ENCODE measurements around the gene ZNF366.
A peak's percentile ranks its signal among the peaks of the same experiment; 100 is the strongest.
"Not testable (repeated sequence)": the region's sequence is repeated elsewhere in the genome, so short reads cannot be mapped to it uniquely, and the experiment has no call there.

Gene ZNF366

DNA sequence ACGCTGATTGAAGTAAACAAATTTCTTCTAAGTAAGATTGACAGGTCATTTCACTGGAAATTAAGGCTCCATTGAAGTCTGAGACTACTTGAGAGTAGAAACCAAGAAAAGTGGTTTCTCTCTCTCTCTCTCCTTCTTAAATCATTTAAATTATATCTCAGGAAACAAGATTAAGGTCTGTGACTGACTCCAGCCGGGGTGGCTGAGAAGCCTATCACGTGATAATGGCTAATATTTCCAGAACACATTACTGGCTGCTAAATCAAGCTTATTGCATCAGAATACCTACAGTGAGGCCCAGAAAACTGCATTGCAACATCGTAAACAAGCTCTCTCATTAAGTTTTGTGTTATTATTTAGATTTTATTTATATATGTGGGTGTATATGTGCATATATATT, 98.6 kb downstream of the ZNF366 start:
- no peak for DNase-seq (ENCODE audit: low spot score)
- TF ChIP-seq, protein P1, sequence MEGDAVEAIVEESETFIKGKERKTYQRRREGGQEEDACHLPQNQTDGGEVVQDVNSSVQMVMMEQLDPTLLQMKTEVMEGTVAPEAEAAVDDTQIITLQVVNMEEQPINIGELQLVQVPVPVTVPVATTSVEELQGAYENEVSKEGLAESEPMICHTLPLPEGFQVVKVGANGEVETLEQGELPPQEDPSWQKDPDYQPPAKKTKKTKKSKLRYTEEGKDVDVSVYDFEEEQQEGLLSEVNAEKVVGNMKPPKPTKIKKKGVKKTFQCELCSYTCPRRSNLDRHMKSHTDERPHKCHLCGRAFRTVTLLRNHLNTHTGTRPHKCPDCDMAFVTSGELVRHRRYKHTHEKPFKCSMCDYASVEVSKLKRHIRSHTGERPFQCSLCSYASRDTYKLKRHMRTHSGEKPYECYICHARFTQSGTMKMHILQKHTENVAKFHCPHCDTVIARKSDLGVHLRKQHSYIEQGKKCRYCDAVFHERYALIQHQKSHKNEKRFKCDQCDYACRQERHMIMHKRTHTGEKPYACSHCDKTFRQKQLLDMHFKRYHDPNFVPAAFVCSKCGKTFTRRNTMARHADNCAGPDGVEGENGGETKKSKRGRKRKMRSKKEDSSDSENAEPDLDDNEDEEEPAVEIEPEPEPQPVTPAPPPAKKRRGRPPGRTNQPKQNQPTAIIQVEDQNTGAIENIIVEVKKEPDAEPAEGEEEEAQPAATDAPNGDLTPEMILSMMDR (IDR thresholded peaks at IDR 0.05; ENCODE audit: extremely low read depth, missing control alignments), result no peak

DNA sequence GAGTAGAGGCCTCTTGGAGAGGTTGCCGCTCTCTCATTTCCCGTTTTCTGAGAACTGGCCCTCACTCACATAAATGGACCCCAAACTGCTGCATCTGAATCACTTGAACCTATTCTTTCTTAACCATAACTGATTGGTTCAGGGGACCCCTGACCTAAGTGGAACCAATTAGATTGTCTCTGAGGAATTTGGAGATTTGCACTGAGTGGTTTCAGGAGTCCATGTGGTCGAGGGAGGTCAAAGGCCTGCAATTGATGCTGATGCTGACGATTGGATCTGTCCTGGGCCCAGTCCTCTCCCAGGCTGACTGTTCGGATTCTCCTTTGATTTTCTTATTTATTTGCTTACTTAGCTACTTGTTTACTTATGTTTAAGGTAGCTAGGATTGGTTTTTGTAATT, 99.1 kb downstream of the ZNF366 start:
- no peak for DNase-seq (ENCODE audit: low spot score)

DNA sequence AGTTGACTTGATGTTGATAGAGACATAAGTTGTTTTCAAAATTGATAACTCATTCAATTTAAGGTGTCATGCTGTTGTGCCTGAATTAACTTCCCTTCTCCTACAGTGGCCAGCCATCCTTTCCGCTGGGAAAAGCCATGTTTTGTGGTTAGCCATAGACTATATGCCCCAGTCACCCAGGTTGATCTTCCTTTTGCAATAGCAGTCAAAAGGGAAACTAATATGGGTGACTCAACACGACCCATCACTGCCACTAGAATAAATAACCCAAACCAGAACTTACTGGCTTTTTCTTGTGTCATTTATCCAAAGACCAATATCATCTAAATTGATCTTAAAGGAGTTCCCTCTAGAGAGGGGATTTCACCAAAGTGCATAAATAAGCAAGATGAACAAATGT, 99.7 kb downstream of the ZNF366 start:
- TF ChIP-seq, protein P1 (IDR thresholded peaks at IDR 0.05; ENCODE audit: extremely low read depth, missing control alignments), result no peak
- DNase-seq (ENCODE audit: low spot score), result no peak

More for the DNA sequence above, 99.1 kb downstream of the ZNF366 start:
- TF ChIP-seq, protein P1 (IDR thresholded peaks at IDR 0.05; ENCODE audit: extremely low read depth, missing control alignments), result no peak

DNA sequence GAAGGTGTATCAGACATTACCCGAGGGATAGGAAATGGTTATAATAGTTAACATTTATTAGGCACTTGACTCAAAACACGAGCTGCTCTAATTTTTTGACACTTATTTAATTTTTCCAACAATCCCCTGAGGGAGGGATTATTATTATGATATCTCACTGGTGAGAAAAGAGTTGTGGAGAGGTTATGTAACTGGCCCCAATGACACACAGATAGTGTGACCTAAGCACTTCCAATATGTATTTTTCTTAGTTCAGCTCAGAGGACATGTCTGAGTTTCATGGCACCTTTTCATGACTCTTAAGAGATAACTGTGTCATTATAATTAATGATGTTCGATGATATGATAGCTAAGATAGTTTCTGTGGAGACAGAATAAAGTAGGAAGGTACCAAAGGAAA, 100.1 kb downstream of the ZNF366 start:
- DNase-seq (ENCODE audit: low spot score), result no peak
- TF ChIP-seq, protein P1 (IDR thresholded peaks at IDR 0.05; ENCODE audit: extremely low read depth, missing control alignments), result no peak

DNA sequence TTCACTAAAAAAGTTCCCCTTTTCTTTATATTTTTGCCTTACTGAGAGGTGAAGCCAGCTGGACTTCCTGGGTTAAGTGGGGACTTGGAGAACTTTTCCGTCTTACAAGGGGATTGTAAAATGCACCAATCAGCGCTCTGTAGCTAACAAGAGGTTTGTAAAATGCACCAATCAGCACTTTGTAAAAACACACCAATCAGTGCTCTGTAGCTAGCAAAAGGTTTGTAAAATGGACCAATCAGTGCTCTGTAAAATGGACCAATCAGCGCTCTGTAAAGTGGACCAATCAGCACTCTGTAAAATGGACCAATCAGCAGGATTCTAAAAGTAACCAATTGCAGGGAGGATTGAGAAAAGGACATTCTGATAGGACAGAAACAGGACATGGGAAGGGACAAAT, 102.4 kb downstream of the ZNF366 start:
- not testable (repeated sequence) for DNase-seq (ENCODE audit: low spot score)

DNA sequence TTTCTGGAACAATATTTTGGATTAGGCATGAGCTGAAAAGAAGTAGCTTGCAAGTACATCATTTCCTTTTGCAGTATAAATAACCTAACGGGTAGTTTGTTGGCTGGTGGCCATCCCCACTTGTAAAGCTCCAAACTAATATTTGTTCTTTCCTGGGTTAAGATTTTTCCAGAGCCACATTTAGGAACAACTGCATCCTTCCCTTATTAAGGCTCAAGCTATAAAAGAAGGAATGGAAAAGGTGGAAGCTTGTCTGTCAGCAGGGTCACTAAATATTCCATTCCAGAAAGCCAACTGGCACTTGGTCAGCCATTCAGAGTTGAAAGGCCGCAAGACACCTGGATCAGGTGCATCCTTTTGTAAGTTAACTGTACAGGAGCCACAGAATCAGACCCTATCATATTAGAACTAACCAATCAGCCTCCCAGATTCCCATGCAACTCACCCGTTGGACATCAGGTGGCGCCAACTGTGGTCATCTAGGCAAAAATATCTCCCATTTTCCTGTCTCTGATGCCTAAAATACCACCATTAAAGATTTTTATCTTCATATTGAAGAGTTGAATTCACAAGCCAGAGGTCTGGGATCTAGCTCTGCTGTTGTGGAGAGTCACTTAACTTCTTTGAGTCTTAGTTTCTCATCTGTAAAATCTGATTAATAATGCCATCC, 104.1 kb downstream of the ZNF366 start:
- DNase-seq (ENCODE audit: low spot score), result no peak
- TF ChIP-seq, protein P1 (IDR thresholded peaks at IDR 0.05; ENCODE audit: extremely low read depth, missing control alignments), result peak; percentile 5

DNA sequence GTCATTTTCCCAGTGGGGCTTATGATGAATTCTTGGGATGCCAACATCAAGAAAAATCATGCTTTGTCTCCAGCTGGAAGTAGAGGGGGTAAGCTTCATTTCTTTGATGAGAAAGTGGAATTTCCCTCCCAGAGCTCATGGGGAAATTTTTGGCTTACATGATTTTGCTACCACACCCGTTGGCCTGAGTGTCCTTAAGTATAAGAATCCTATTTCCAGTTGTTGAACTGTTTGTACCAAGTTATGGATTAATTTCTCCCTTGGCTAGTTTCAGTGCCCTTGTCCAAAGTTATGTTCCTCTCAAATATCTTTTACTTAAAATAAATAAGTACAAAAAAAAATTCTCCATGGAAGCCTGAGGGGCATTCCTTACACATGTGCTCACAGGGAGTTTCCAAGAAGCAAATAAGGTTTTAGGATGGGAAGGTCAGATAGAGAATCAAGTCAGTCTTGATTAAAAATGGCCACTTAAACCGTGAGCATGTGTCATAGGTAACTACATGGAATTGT, 104.8 kb downstream of the ZNF366 start:
- TF ChIP-seq, protein P1 (IDR thresholded peaks at IDR 0.05; ENCODE audit: extremely low read depth, missing control alignments), result no peak
- no peak for DNase-seq (ENCODE audit: low spot score)

DNA sequence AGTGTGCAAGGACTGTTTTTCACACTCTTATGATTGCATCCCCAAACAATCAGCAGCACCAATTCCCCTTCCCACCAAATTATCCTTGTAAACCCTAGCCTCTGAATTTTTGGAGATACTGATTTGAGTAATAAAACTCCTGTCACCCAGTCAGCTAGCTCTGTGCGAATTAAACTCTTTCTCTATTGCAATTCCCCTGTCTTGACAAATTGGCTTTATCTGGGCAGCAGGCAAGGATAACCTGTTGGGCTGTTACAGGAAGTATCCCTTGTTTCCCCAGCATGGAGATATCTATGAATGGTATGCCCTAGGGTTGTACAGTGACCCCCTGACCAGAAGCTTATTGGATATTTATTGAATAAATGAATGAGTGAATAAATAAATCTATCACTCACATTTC, 106.3 kb downstream of the ZNF366 start:
- no peak for DNase-seq (ENCODE audit: low spot score)
- TF ChIP-seq, protein P1 (IDR thresholded peaks at IDR 0.05; ENCODE audit: extremely low read depth, missing control alignments), result no peak
